HepG2 (cell line): ENCODE results near the gene FBXO10.

ENCODE experiments used
- HINFP ChIP-seq: sonication (generic); formaldehyde crosslinking; IDR thresholded peaks from 2 replicates; pipeline ENCODE4 v1.4.0; 2020; ENCODE audit warnings: low read depth, mild to moderate bottlenecking, missing genetic modification reagents
- MYNN ChIP-seq: sonication (generic); formaldehyde crosslinking; IDR thresholded peaks from 2 replicates; pipeline ENCODE4 v1.4.0; 2020; ENCODE audit warnings: mild to moderate bottlenecking, low read depth, missing genetic modification reagents
- RELA ChIP-seq: sonication (generic); formaldehyde crosslinking; IDR thresholded peaks from 2 replicates; pipeline ENCODE4 v1.4.0; 2020; ENCODE audit warnings: missing genetic modification reagents
- TF ChIP-seq, protein P1 (sequence below): sonication (generic); formaldehyde crosslinking; IDR thresholded peaks from 2 replicates; pipeline ENCODE4 v1.5.0; 2020; ENCODE audit warnings: mild to moderate bottlenecking, missing genetic modification reagents, moderate library complexity

DNA sequence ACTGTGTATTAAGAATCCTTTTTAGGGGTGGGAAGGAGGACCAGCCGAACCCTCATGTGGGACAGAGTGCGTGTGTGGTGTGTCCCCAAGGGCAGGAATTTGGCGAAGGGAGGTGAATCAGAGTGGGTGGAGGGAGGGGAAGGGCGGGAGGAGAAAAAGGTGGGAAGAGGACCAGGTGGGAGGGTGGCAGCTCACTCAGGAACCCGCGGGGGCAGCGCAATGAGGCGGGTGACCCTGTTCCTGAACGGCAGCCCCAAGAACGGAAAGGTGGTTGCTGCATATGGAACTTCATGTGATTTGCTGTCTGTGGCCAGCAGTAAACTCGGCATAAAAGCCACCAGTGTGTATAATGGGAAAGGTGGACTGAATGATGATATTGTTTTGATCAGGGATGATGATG lies 99.2 kb downstream of the FBXO10 start:
- TF ChIP-seq, protein P1, sequence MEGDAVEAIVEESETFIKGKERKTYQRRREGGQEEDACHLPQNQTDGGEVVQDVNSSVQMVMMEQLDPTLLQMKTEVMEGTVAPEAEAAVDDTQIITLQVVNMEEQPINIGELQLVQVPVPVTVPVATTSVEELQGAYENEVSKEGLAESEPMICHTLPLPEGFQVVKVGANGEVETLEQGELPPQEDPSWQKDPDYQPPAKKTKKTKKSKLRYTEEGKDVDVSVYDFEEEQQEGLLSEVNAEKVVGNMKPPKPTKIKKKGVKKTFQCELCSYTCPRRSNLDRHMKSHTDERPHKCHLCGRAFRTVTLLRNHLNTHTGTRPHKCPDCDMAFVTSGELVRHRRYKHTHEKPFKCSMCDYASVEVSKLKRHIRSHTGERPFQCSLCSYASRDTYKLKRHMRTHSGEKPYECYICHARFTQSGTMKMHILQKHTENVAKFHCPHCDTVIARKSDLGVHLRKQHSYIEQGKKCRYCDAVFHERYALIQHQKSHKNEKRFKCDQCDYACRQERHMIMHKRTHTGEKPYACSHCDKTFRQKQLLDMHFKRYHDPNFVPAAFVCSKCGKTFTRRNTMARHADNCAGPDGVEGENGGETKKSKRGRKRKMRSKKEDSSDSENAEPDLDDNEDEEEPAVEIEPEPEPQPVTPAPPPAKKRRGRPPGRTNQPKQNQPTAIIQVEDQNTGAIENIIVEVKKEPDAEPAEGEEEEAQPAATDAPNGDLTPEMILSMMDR (CRISPR knock-in tag), result no peak
- no peak for TF ChIP-seq RELA (CRISPR knock-in tag)
- TF ChIP-seq MYNN (CRISPR knock-in tag), result no peak
- TF ChIP-seq HINFP (CRISPR knock-in tag), result no peak
